ENCODE measurements around the gene RTTN. TPM values are rescaled to one million over a fixed set of nuclear protein-coding genes. Genes with fewer than 3 reads are reported as not detected.

RTTN gene
- total RNA-seq, 4 donors from 2014 or later, result 10.8 to 58.1 (median 22.4) TPM

DNA sequence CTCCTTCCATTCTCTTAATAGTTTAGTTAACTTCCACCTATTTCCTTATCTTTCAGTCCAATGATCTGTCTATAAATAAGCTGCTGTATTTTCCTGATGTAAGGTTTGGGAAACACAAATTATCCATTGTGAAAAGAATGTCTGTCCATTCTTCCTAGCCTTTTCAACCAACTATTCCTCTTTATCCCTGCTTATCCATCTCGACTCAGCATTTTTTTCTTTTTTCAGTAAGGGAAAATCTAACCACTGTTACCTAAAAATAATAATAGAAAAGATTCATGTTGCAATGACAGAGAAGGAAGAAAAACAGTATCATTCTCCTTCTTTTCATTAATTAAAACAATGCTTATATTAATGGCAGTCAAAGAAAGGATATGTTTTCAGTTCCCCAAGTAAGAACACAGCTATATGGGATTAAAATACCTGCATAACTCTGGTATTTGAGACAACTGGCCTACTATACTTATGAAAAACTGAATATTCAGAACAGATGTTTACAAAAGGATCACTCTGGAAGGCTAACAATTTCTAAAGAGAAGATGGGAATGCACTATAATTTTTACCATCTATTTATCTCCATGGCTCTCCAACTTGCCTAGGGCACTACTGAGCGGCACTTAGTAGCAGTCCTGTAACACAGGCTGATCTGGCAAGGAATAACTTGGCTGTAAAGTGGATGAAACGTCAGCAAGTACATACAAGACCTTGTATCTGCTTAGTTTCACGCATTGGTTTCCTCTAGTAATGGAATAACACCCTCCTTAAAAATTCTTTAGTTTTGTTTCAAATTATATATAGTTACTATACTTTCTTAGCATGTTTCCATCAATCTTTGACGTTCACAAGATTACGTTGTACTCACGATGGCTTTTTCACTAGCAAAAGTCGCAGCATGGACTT is 57.2 kb downstream of the RTTN start:
- DNase-seq, result no peak
- intact Hi-C loops (cut with DNase I; ENCODE audit: low total_unique reads), result no loop called here
- H3K9me3 ChIP-seq, result no peaks in the 10 kb centered on the region
- H3K36me3 ChIP-seq, result peaks cover 0 to 2% of the 10 kb centered on the region in 2 donors
- TF ChIP-seq, protein P1, sequence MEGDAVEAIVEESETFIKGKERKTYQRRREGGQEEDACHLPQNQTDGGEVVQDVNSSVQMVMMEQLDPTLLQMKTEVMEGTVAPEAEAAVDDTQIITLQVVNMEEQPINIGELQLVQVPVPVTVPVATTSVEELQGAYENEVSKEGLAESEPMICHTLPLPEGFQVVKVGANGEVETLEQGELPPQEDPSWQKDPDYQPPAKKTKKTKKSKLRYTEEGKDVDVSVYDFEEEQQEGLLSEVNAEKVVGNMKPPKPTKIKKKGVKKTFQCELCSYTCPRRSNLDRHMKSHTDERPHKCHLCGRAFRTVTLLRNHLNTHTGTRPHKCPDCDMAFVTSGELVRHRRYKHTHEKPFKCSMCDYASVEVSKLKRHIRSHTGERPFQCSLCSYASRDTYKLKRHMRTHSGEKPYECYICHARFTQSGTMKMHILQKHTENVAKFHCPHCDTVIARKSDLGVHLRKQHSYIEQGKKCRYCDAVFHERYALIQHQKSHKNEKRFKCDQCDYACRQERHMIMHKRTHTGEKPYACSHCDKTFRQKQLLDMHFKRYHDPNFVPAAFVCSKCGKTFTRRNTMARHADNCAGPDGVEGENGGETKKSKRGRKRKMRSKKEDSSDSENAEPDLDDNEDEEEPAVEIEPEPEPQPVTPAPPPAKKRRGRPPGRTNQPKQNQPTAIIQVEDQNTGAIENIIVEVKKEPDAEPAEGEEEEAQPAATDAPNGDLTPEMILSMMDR (IDR thresholded peaks at IDR 0.05), result no peak
- no peak for TF ChIP-seq POLR2A (IDR thresholded peaks at IDR 0.05)
- no peaks in the 10 kb centered on the region for H3K4me1 ChIP-seq
- no peak overlapping the region for H3K27ac ChIP-seq
- no peaks in the 10 kb centered on the region for H3K27me3 ChIP-seq
- H3K4me3 ChIP-seq, result no peak overlapping the region

DNA sequence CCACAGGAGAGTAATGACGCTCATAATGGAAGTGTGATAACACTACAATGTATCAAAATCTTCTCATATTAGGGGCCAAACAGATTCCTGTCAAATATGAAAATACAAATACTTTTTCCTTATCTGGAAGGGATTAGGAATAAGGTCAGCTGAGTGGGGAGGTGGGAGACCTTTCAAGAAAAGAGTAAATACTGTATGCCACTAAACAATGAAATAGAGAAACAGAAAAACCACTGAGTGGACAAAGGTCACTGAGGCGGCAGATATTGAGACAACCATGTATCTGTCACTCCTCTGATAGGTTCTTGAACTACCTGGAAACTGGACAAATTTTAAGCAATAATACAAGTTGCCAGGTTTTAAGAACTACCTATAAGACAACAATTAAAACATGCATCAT is 59.3 kb downstream of the RTTN start:
- H3K27ac ChIP-seq, result no peak overlapping the region
- H3K4me1 ChIP-seq, result no peaks in the 10 kb centered on the region
- no peak for TF ChIP-seq POLR2A (IDR thresholded peaks at IDR 0.05)
- TF ChIP-seq, protein P1 (IDR thresholded peaks at IDR 0.05), result no peak
- intact Hi-C loops (cut with DNase I; ENCODE audit: low total_unique reads), result no loop called here
- H3K36me3 ChIP-seq, result peaks cover 0 to 2% of the 10 kb centered on the region in 2 donors
- H3K9me3 ChIP-seq, result no peaks in the 10 kb centered on the region
- DNase-seq, result no peak
- H3K27me3 ChIP-seq, result no peaks in the 10 kb centered on the region
- no peak overlapping the region for H3K4me3 ChIP-seq

GRCh38 chr18:70142001-70142400 is 63.5 kb downstream of the RTTN start:
- H3K27ac ChIP-seq, result no peak overlapping the region
- no peaks in the 10 kb centered on the region for H3K4me1 ChIP-seq
- no peak overlapping the region for H3K4me3 ChIP-seq
- DNase-seq, result no peak
- intact Hi-C loops (cut with DNase I; ENCODE audit: low total_unique reads), result no loop called here
- no peaks in the 10 kb centered on the region for H3K9me3 ChIP-seq
- no peaks in the 10 kb centered on the region for H3K36me3 ChIP-seq
- no peaks in the 10 kb centered on the region for H3K27me3 ChIP-seq
- no peak for TF ChIP-seq POLR2A (IDR thresholded peaks at IDR 0.05)

GRCh38 chr18:70139138-70139537 is 66.3 kb downstream of the RTTN start:
- Histone ChIP-seq H3K27ac (no peak overlapping the region), H3K27me3 (no peaks in the 10 kb centered on the region), H3K4me3 (no peak overlapping the region), H3K36me3 (peaks cover 0 to 6% of the 10 kb centered on the region in 2 donors), H3K9me3 (no peaks in the 10 kb centered on the region), H3K4me1 (no peaks in the 10 kb centered on the region)
- TF ChIP-seq, protein P1 (IDR thresholded peaks at IDR 0.05), result no peak
- no peak for TF ChIP-seq POLR2A (IDR thresholded peaks at IDR 0.05)
- intact Hi-C loops (cut with DNase I; ENCODE audit: low total_unique reads), result no loop called here
- no peak for DNase-seq

GRCh38 chr18:70135604-70136003 is 69.9 kb downstream of the RTTN start:
- no peak for DNase-seq
- H3K27me3 ChIP-seq, result no peaks in the 10 kb centered on the region
- TF ChIP-seq, protein P1 (IDR thresholded peaks at IDR 0.05), result no peak
- no peak for TF ChIP-seq POLR2A (IDR thresholded peaks at IDR 0.05)
- no peaks in the 10 kb centered on the region for H3K4me1 ChIP-seq
- no peak overlapping the region for H3K4me3 ChIP-seq
- no peaks in the 10 kb centered on the region for H3K9me3 ChIP-seq
- peaks cover 0 to 6% of the 10 kb centered on the region in 2 donors for H3K36me3 ChIP-seq
- no peak overlapping the region for H3K27ac ChIP-seq
- intact Hi-C loops (cut with DNase I; ENCODE audit: low total_unique reads), result no loop called here

Measured in uterus (tissue), 4 donors.